Measurements from ENCODE around the gene TEX10.

DNA sequence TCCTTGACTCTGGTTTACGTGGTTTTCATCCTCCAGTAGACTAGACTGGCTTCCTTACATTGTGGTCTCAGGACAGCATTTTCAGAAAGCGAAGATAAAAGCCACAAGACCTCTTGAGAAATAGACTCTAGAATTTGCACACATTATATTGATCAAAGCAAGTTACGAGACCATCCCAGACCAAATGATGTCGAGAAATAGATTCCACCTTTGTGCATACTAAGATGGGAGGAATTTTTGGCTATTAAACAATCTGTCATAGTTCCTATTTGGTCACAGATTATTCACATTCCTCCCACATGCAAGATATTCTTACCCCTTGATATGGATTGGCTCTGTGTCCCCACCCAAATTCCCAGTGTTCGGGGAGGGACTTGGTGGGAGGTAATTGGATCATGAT lies 65.6 kb downstream of the TEX10 start:
- TF ChIP-seq POLR2A (IDR thresholded peaks at IDR 0.05; ENCODE audit: low read depth, low read length): no peak
- TF ChIP-seq, protein P1, sequence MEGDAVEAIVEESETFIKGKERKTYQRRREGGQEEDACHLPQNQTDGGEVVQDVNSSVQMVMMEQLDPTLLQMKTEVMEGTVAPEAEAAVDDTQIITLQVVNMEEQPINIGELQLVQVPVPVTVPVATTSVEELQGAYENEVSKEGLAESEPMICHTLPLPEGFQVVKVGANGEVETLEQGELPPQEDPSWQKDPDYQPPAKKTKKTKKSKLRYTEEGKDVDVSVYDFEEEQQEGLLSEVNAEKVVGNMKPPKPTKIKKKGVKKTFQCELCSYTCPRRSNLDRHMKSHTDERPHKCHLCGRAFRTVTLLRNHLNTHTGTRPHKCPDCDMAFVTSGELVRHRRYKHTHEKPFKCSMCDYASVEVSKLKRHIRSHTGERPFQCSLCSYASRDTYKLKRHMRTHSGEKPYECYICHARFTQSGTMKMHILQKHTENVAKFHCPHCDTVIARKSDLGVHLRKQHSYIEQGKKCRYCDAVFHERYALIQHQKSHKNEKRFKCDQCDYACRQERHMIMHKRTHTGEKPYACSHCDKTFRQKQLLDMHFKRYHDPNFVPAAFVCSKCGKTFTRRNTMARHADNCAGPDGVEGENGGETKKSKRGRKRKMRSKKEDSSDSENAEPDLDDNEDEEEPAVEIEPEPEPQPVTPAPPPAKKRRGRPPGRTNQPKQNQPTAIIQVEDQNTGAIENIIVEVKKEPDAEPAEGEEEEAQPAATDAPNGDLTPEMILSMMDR (IDR thresholded peaks at IDR 0.05; ENCODE audit: extremely low read depth in 1 of 2, insufficient read depth in 1 of 2, low read depth in 1 of 2, low read length in 2 of 2): no peak
- no peak for TF ChIP-seq MYC (IDR thresholded peaks at IDR 0.05; ENCODE audit: low read depth, low read length)
- TF ChIP-seq, protein P2, sequence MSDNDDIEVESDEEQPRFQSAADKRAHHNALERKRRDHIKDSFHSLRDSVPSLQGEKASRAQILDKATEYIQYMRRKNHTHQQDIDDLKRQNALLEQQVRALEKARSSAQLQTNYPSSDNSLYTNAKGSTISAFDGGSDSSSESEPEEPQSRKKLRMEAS (IDR thresholded peaks at IDR 0.05; ENCODE audit: insufficient read depth, insufficient read length): no peak
- TF ChIP-seq EZH2 (IDR thresholded peaks at IDR 0.05; ENCODE audit: borderline replicate concordance, low read depth, low read length, severe bottlenecking): no peak
